Activated CD8-positive, alpha-beta T cell treated with anti-CD3 and anti-CD28 coated beads for 36 hours (primary cell): ENCODE results near the gene GLCE. TPM values are rescaled to one million over a fixed set of nuclear protein-coding genes. Genes with fewer than 3 reads are reported as not detected.
"Not testable (repeated sequence)": the region's sequence is repeated elsewhere in the genome, so short reads cannot be mapped to it uniquely, and the experiment has no call there.

Experiments used
- ATAC-seq: fragments of 200-7000 bp; cut with Tn5 transposase; one replicate; pipeline ENCODE4 v1.10.0; 2021; ENCODE audit warnings: mild to moderate bottlenecking, moderate library complexity
- CTCF ChIA-PET: fragments of 350-600 bp; sonication (Branson Sonifier 250); formaldehyde crosslinking; loops from one replicate; lab custom pipeline; 2021; ENCODE audit warnings: antibody characterized with exemption; lab: Charles Lee
- POLR2A ChIA-PET: fragments of 350-600 bp; sonication (Branson Sonifier 250); formaldehyde crosslinking; loops from one replicate; lab custom pipeline; 2021; ENCODE audit warnings: antibody characterized with exemption; lab: Charles Lee
- DNase-seq: peaks from one replicate; pipeline ENCODE4 v3.0.0-alpha.2; 2020
- H3K27ac Mint-ChIP-seq: one replicate; pipeline ENCODE4 v1.8.0; 2021; ENCODE audit warnings: mild to moderate bottlenecking, mixed read lengths
- H3K27me3 Mint-ChIP-seq: one replicate; pipeline ENCODE4 v1.8.0; 2021; ENCODE audit warnings: mixed read lengths
- H3K36me3 Mint-ChIP-seq: one replicate; pipeline ENCODE4 v1.8.0; 2021; ENCODE audit warnings: low read depth, mixed read lengths
- H3K4me1 Mint-ChIP-seq: one replicate; pipeline ENCODE4 v1.8.0; 2021; ENCODE audit warnings: low read depth, mixed read lengths
- H3K4me3 Mint-ChIP-seq: one replicate; pipeline ENCODE4 v1.8.0; 2021; ENCODE audit warnings: mild to moderate bottlenecking, moderate library complexity, mixed read lengths
- H3K9me3 Mint-ChIP-seq: one replicate; pipeline ENCODE4 v1.8.0; 2021; ENCODE audit warnings: mixed read lengths
- CTCF ChIP-seq: fragments of 200-600 bp; IDR thresholded peaks from one replicate; pipeline ENCODE4 v1.8.0; 2022; ENCODE audit warnings: antibody characterized with exemption, mild to moderate bottlenecking
- intact Hi-C: fragments of 100-400 bp; cut with micrococcal nuclease; formaldehyde crosslinking; loops from one replicate; pipeline ENCODE4 v1.10.0; 2022
- total RNA-seq, 2 experiments: library from RNA; stranded (reverse); gene quantifications; one replicate each; pipeline ENCODE4 v1.2.3, GENCODE V29; 2021

Gene GLCE
- total RNA-seq, 2 experiments from 2014 or later, result 2.8 to 4.3 TPM

GRCh38 chr15:69165637-69166025 is 5.2 kb downstream of the GLCE start:
- H3K27ac Mint-ChIP-seq, result no peak overlapping the region
- no peaks in the 10 kb centered on the region for H3K9me3 Mint-ChIP-seq
- ATAC-seq (no peak), DNase-seq (no peak)
- no peak overlapping the region for H3K4me3 Mint-ChIP-seq
- intact Hi-C loops, result no loop called here
- ChIA-PET CTCF (no interaction called here), POLR2A (no interaction called here)
- no peak for TF ChIP-seq CTCF
- no peaks in the 10 kb centered on the region for H3K27me3 Mint-ChIP-seq
- no peaks in the 10 kb centered on the region for H3K36me3 Mint-ChIP-seq
- peaks cover 9% of the 10 kb centered on the region for H3K4me1 Mint-ChIP-seq

- DNase-seq (no peak), ATAC-seq (no peak)
- H3K4me1 Mint-ChIP-seq, result no peaks in the 10 kb centered on the region
- no peaks in the 10 kb centered on the region for H3K36me3 Mint-ChIP-seq
- no peaks in the 10 kb centered on the region for H3K27me3 Mint-ChIP-seq
- no peaks in the 10 kb centered on the region for H3K9me3 Mint-ChIP-seq
- CTCF ChIA-PET, result no interaction called here
- no peak overlapping the region for H3K27ac Mint-ChIP-seq
- intact Hi-C loops, result no loop called here
- no peak for TF ChIP-seq CTCF
- POLR2A ChIA-PET, result no interaction called here
- no peak overlapping the region for H3K4me3 Mint-ChIP-seq
Observed at GRCh38 chr15:69167218-69167846, 6.9 kb downstream of the GLCE start.

GRCh38 chr15:69168361-69168760 is 7.9 kb downstream of the GLCE start:
- POLR2A ChIA-PET, result interaction anchor here (1.0 kb wide), 1 partner anchor 8 kb away, joined by 4 read pairs; the partner anchor contains the start of gene GLCE
- DNase-seq, H3K36me3 Mint-ChIP-seq, intact Hi-C loops, H3K4me3 Mint-ChIP-seq, H3K27me3 Mint-ChIP-seq, ATAC-seq, H3K4me1 Mint-ChIP-seq, H3K27ac Mint-ChIP-seq, H3K9me3 Mint-ChIP-seq: not testable (repeated sequence)
- CTCF ChIA-PET, result interaction anchor here (2.4 kb wide), 1 partner anchor 227 kb away, joined by 6 read pairs; no protein-coding TSS in a partner anchor

- DNase-seq, H3K9me3 Mint-ChIP-seq, POLR2A ChIA-PET, intact Hi-C loops, H3K4me3 Mint-ChIP-seq, H3K27me3 Mint-ChIP-seq, ATAC-seq, H3K27ac Mint-ChIP-seq, H3K4me1 Mint-ChIP-seq, H3K36me3 Mint-ChIP-seq: not testable (repeated sequence)
- CTCF ChIA-PET, result interaction anchor here (2.4 kb wide), 1 partner anchor 225 kb away, joined by 6 read pairs; no protein-coding TSS in a partner anchor
Observed at GRCh38 chr15:69169540-69169939, 9.1 kb downstream of the GLCE start.

GRCh38 chr15:69170597-69170996 is 10.2 kb downstream of the GLCE start:
- ATAC-seq (no peak), DNase-seq (no peak)
- ChIA-PET CTCF (interaction anchor here (0.9 kb wide), 1 partner anchor 9 kb away, joined by 5 read pairs; no protein-coding TSS in a partner anchor), POLR2A (no interaction called here)
- no peaks in the 10 kb centered on the region for H3K27me3 Mint-ChIP-seq
- peaks cover 3% of the 10 kb centered on the region for H3K4me1 Mint-ChIP-seq
- intact Hi-C loops, result no loop called here
- H3K9me3 Mint-ChIP-seq, result no peaks in the 10 kb centered on the region
- H3K36me3 Mint-ChIP-seq, result no peaks in the 10 kb centered on the region
- no peak for TF ChIP-seq CTCF
- no peak overlapping the region for H3K4me3 Mint-ChIP-seq
- no peak overlapping the region for H3K27ac Mint-ChIP-seq

DNA sequence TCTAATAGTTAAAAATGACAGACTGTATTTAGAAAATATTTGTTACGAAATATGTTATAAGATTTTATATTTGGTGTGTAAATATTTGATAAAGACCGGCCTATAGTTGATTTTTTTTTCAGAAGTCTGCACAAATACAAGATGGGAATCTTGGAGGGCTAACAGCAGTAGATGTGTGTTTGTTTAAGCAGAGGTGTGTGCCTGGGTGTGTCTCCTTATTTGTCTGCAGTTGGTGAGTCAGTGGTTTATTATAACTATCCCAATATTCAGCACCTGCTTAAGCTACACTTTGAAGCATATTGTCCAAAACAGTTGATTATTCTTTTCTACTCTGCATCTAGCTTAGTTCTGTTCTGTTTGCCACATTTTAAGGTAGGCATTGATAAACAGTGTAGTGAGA is 12.4 kb downstream of the GLCE start:
- Mint-ChIP-seq H3K36me3 (no peaks in the 10 kb centered on the region), H3K4me3 (no peak overlapping the region), H3K9me3 (no peaks in the 10 kb centered on the region), H3K4me1 (peaks cover 3% of the 10 kb centered on the region), H3K27ac (no peak overlapping the region), H3K27me3 (no peaks in the 10 kb centered on the region)
- no peak for ATAC-seq
- intact Hi-C loops, result no loop called here
- TF ChIP-seq CTCF, result no peak
- ChIA-PET CTCF (interaction anchor here (0.6 to 2.1 kb wide), 2 partner anchors 141 to 237 kb away, joined by 3 to 4 read pairs; no protein-coding TSS in a partner anchor), POLR2A (no interaction called here)
- no peak for DNase-seq
